Endothelial cell of umbilical vein (primary cell): Measurements from ENCODE around the gene SGMS2. TPM values are rescaled to one million over a fixed set of nuclear protein-coding genes. Genes with fewer than 3 reads are reported as not detected.

Experiments
- BruUV-seq: library from RNA; stranded (reverse); fragments of 400-500 nt; replicated peaks from 2 replicates; lab custom pipeline; 2021; lab: Mats Ljungman, UMichigan
- CTCF ChIA-PET: fragments of 300-600, 350-600 bp; sonication (Branson Sonifier 250); formaldehyde crosslinking; loops from one replicate; lab custom pipeline; 2021; ENCODE audit warnings: antibody characterized with exemption, inconsistent platforms; lab: Charles Lee
- POLR2A ChIA-PET: fragments of 300-600, 350-600 bp; sonication (Branson Sonifier 250); formaldehyde crosslinking; loops from one replicate; lab custom pipeline; 2021; ENCODE audit warnings: antibody characterized with exemption, inconsistent platforms; lab: Charles Lee
- DNase-seq: peaks from one replicate; pipeline ENCODE4 v3.0.0-alpha.2; 2011; ENCODE audit warnings: low read depth, low spot score
- FAIRE-seq: peaks from 2 replicates; lab custom pipeline; 2011; peaks lifted over from hg19 to GRCh38; lab: Jason Lieb, UNC
- H2AFZ ChIP-seq: 2 replicates; pipeline ENCODE4 v1.6.0; 2012; ENCODE audit warnings: low read depth, low read length, control low read depth, inconsistent platforms
- H3K27ac ChIP-seq: 2 replicates; pipeline ENCODE4 v1.5.1; 2011; ENCODE audit warnings: low read depth, mild to moderate bottlenecking, control low read depth, low read length, moderate library complexity; ENCODE audit not compliant: insufficient read depth
- H3K27me3 ChIP-seq, 2 experiments: 2 replicates each; pipeline versions ENCODE4 v1.6.0 to v1.6.1; 2011; ENCODE audit warnings: low read length in 2 of 2, mixed read lengths in 1 of 2; ENCODE audit not compliant: control insufficient read depth in 2 of 2, insufficient read depth in 2 of 2
- H3K36me3 ChIP-seq, 2 experiments: 2 replicates in 1 of 2; 3 replicates in 1 of 2; pipeline ENCODE4 v1.5.1; 2011; ENCODE audit warnings: low read length in 2 of 2, mild to moderate bottlenecking in 1 of 2, moderate library complexity in 1 of 2; ENCODE audit not compliant: control insufficient read depth in 2 of 2, insufficient read depth in 2 of 2; ENCODE audit errors: extremely low read depth in 1 of 2
- H3K4me1 ChIP-seq: 3 replicates; pipeline ENCODE4 v1.5.1; 2011; ENCODE audit warnings: mild to moderate bottlenecking, low read length; ENCODE audit not compliant: control insufficient read depth, insufficient read depth; ENCODE audit errors: extremely low read depth
- H3K4me2 ChIP-seq: 2 replicates; pipeline ENCODE4 v1.6.1; 2011; ENCODE audit warnings: low read length, control low read depth, mixed read lengths; ENCODE audit not compliant: insufficient read depth
- H3K4me3 ChIP-seq, 3 experiments: fragments of 200-600 bp in 1 of 3; sonication (generic), shearing (Covaris generic) in 1 of 3; replicated peaks in 1 of 3; 2 replicates each; pipeline ENCODE4 v1.5.1; 2011 to 2016; ENCODE audit warnings: control low read depth in 3 of 3, low read length in 3 of 3, mild to moderate bottlenecking in 2 of 3, inconsistent platforms in 1 of 3, low read depth in 1 of 3, moderate library complexity in 1 of 3; ENCODE audit not compliant: insufficient read depth in 1 of 3
- H3K79me2 ChIP-seq: 2 replicates; pipeline ENCODE4 v1.6.0; 2012; ENCODE audit warnings: low read length, inconsistent platforms; ENCODE audit not compliant: control insufficient read depth, insufficient read depth
- H3K9ac ChIP-seq: replicated peaks from 2 replicates; pipeline ENCODE3; 2011; ENCODE audit warnings: low read length, control low read depth; ENCODE audit not compliant: insufficient read depth; ENCODE audit errors: extremely low read depth
- H3K9me1 ChIP-seq: replicated peaks from 3 replicates; pipeline ENCODE4 v1.6.0; 2011; ENCODE audit warnings: mild to moderate bottlenecking, low read length; ENCODE audit not compliant: control insufficient read depth, insufficient read depth; ENCODE audit errors: extremely low read depth
- H3K9me3 ChIP-seq: replicated peaks from 2 replicates; pipeline ENCODE4 v1.5.1; 2012; ENCODE audit warnings: low read length, inconsistent platforms; ENCODE audit not compliant: control insufficient read depth, insufficient read depth
- H4K20me1 ChIP-seq: replicated peaks from 2 replicates; pipeline ENCODE3; 2011; ENCODE audit warnings: mild to moderate bottlenecking, low read length; ENCODE audit not compliant: control insufficient read depth, insufficient read depth; ENCODE audit errors: extremely low read depth
- EZH2 ChIP-seq: IDR thresholded peaks from 2 replicates; pipeline ENCODE4 v1.6.1; 2012; ENCODE audit warnings: borderline replicate concordance, low read depth, mild to moderate bottlenecking, moderate library complexity, low read length, inconsistent platforms; ENCODE audit not compliant: severe bottlenecking
- FOS ChIP-seq: IDR thresholded peaks from 2 replicates; pipeline ENCODE4 v1.6.1; 2011; ENCODE audit warnings: mild to moderate bottlenecking, low read length, moderate library complexity, borderline replicate concordance; ENCODE audit not compliant: insufficient read depth
- GATA2 ChIP-seq: IDR thresholded peaks from 2 replicates; pipeline ENCODE4 v1.7.0; 2011; ENCODE audit warnings: low read depth, mild to moderate bottlenecking, moderate library complexity, mixed read lengths, low read length; ENCODE audit not compliant: insufficient read length, insufficient read depth
- JUN ChIP-seq: IDR thresholded peaks from 2 replicates; pipeline ENCODE4 v1.6.1; 2011; ENCODE audit warnings: borderline replicate concordance, low read depth; ENCODE audit not compliant: insufficient read length, insufficient read depth
- MYC ChIP-seq: IDR thresholded peaks from one replicate; pipeline ENCODE4 v1.6.1; 2011; ENCODE audit warnings: mild to moderate bottlenecking, low read depth, low read length
- POLR2A ChIP-seq: IDR thresholded peaks from 2 replicates; pipeline ENCODE4 v1.6.1; 2012; ENCODE audit warnings: low read depth, mild to moderate bottlenecking, control low read depth, low read length
- POLR2AphosphoS5 ChIP-seq: IDR thresholded peaks from 2 replicates; pipeline ENCODE4 v1.6.1; 2012; ENCODE audit warnings: low read depth, mild to moderate bottlenecking, control low read depth, low read length, moderate library complexity; ENCODE audit not compliant: insufficient read depth
- dilution Hi-C: fragments of 300-500 bp; cut with MboI; formaldehyde crosslinking; loops from one replicate; pipeline ENCODE4 v1.15.0; 2019; ENCODE audit warnings: low sequenced_read_pairs; ENCODE audit not compliant: extremely low pct_ligation_motif_present
- intact Hi-C: fragments of 100-400 bp; cut with micrococcal nuclease; formaldehyde crosslinking; loops from one replicate; pipeline ENCODE4 v1.10.0; 2022
- polyA plus RNA-seq, 4 experiments: library from polyadenylated mRNA; depleted of rRNA in 3 of 4; stranded (reverse) in 3 of 4; unstranded in 1 of 4; fragments of >200 nt; gene quantifications; 2 replicates each; pipeline versions ENCODE4 v1.2.1 to v1.2.3, GENCODE V29; 2011 to 2012; ENCODE audit warnings: missing spikeins in 1 of 4
- total RNA-seq: library from RNA; stranded (reverse); gene quantifications from 2 replicates; pipeline ENCODE4 v1.2.3, GENCODE V29; 2021
- TF ChIP-seq, protein P1 (sequence below): IDR thresholded peaks from 2 replicates; pipeline ENCODE4 v1.6.1; 2011; ENCODE audit not compliant: insufficient read depth, insufficient read length
- TF ChIP-seq, protein P2 (sequence below), 2 donors: IDR thresholded peaks; 1 replicate in 1 of 2; 2 replicates in 1 of 2; pipeline ENCODE4 v1.5.1; 2011; ENCODE audit warnings: low read length in 2 of 2, mild to moderate bottlenecking in 2 of 2, moderate library complexity in 2 of 2, control low read depth in 1 of 2, inconsistent platforms in 1 of 2, low read depth in 1 of 2; ENCODE audit not compliant: insufficient read depth in 1 of 2; ENCODE audit errors: extremely low read depth in 1 of 2

SGMS2 gene
- total and polyA plus RNA-seq, 2 donors (not counting 3 experiments of a cell fraction or from before 2014, with no cell fraction given), result 33.0 to 33.2 TPM

DNA sequence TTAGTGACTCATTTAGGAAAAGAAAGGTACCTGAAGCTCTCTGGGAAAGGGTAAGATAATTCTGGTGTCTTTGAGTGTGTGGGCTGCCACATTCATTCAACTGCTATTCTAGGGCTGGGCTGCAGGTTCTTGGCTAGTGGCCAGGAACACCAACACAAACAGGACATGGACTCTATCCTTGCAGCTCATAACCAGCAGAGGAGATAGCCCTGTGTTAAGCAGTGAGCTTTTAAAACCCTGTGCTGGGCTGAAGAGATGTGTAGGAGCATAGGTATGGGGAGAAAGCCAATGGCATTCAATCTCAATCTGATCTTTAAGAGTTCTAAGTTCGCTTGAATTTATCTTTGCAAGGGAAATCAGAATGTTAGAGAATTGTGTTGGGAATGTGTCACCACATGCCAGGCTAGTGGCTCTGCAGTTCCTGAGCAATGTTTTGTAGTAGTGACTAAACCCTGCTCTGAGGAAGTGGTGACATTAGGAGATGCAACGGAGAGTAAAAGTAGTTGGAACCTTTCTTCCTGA lies 39.2 kb downstream of the SGMS2 start:
- intact Hi-C loops (loop anchor here (1.0 to 2.0 kb wide), 3 partner anchors 10 to 49 kb away; no protein-coding TSS in a partner anchor), dilution Hi-C loops (no loop called here)
- no peak overlapping the region for H3K9ac ChIP-seq
- H3K4me3 ChIP-seq, result no peak overlapping the region
- no peaks in the 10 kb centered on the region for H3K9me3 ChIP-seq
- DNase-seq (peak; percentile 77), FAIRE-seq (peak; percentile 81)
- H4K20me1 ChIP-seq, result no peaks in the 10 kb centered on the region
- no peak overlapping the region for H2AFZ ChIP-seq
- H3K4me2 ChIP-seq, result peak overlapping the region; percentile 7
- peak overlapping the region; percentile 79 for H3K27ac ChIP-seq
- ChIA-PET CTCF (interaction anchor here (0.7 to 1.8 kb wide), 5 partner anchors 10 to 104 kb away, joined by 3 to 8 read pairs (median 3); no protein-coding TSS in a partner anchor), POLR2A (no interaction called here)
- H3K27me3 ChIP-seq, result no peaks in the 10 kb centered on the region
- H3K36me3 ChIP-seq, result no peaks in the 10 kb centered on the region
- no TSS peak for BruUV-seq
- H3K4me1 ChIP-seq, result peaks cover 27% of the 10 kb centered on the region
- no peaks in the 10 kb centered on the region for H3K79me2 ChIP-seq
- TF ChIP-seq EZH2 (no peak), FOS (peak; percentile 9)
- H3K9me1 ChIP-seq, result no peaks in the 10 kb centered on the region

DNA sequence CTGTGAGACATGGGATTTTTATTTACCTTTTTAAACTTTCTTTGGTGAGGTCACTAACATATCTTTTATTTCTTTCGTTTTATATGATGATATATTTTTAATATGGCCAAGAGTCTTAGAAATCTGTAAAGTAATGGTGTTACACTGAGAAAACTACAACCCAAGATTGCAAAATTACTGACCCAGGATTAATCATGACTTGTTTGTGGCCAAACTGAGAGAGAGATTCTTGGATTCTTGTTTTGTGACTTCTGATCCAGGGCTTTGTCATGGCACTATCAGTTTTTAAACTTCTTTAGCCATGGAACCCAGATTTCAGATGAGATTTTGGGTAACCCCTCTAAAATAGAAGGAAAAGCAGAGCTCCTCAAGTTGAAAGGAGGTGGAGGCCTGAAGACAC lies 42.0 kb downstream of the SGMS2 start:
- Histone ChIP-seq H3K27ac (no peak overlapping the region), H4K20me1 (no peaks in the 10 kb centered on the region), H3K27me3 (no peaks in the 10 kb centered on the region), H3K4me3 (no peak overlapping the region), H2AFZ (no peak overlapping the region), H3K4me2 (no peak overlapping the region), H3K36me3 (no peaks in the 10 kb centered on the region), H3K9me3 (no peaks in the 10 kb centered on the region), H3K4me1 (peaks cover 53% of the 10 kb centered on the region), H3K79me2 (peaks cover 3% of the 10 kb centered on the region), H3K9me1 (no peaks in the 10 kb centered on the region), H3K9ac (no peak overlapping the region)
- dilution Hi-C loops (no loop called here), intact Hi-C loops (no loop called here)
- ChIA-PET POLR2A (no interaction called here), CTCF (interaction anchor here (1.8 kb wide), 1 partner anchor 13 kb away, joined by 5 read pairs; no protein-coding TSS in a partner anchor)
- BruUV-seq, result no TSS peak
- TF ChIP-seq FOS (no peak), POLR2A (no peak), GATA2 (no peak), JUN (no peak), EZH2 (no peak), POLR2AphosphoS5 (no peak), MYC (no peak)
- TF ChIP-seq, protein P1, sequence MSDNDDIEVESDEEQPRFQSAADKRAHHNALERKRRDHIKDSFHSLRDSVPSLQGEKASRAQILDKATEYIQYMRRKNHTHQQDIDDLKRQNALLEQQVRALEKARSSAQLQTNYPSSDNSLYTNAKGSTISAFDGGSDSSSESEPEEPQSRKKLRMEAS, result no peak
- TF ChIP-seq, protein P2, sequence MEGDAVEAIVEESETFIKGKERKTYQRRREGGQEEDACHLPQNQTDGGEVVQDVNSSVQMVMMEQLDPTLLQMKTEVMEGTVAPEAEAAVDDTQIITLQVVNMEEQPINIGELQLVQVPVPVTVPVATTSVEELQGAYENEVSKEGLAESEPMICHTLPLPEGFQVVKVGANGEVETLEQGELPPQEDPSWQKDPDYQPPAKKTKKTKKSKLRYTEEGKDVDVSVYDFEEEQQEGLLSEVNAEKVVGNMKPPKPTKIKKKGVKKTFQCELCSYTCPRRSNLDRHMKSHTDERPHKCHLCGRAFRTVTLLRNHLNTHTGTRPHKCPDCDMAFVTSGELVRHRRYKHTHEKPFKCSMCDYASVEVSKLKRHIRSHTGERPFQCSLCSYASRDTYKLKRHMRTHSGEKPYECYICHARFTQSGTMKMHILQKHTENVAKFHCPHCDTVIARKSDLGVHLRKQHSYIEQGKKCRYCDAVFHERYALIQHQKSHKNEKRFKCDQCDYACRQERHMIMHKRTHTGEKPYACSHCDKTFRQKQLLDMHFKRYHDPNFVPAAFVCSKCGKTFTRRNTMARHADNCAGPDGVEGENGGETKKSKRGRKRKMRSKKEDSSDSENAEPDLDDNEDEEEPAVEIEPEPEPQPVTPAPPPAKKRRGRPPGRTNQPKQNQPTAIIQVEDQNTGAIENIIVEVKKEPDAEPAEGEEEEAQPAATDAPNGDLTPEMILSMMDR (IDR thresholded peaks at IDR 0.05; ENCODE audit: extremely low read depth in 1 of 2, insufficient read depth in 1 of 2, low read depth in 1 of 2, low read length in 2 of 2), result no peak
- no peak for DNase-seq
- FAIRE-seq, result no peak
